ENCODE data around the gene ZNF488. TPM values are rescaled to one million over a fixed set of nuclear protein-coding genes. Genes with fewer than 3 reads are reported as not detected.
A peak's percentile ranks its signal among the peaks of the same experiment; 100 is the strongest.

The ZNF488 gene
- total RNA-seq, 2 experiments from 2014 or later: 0.70 to 0.75 TPM

DNA sequence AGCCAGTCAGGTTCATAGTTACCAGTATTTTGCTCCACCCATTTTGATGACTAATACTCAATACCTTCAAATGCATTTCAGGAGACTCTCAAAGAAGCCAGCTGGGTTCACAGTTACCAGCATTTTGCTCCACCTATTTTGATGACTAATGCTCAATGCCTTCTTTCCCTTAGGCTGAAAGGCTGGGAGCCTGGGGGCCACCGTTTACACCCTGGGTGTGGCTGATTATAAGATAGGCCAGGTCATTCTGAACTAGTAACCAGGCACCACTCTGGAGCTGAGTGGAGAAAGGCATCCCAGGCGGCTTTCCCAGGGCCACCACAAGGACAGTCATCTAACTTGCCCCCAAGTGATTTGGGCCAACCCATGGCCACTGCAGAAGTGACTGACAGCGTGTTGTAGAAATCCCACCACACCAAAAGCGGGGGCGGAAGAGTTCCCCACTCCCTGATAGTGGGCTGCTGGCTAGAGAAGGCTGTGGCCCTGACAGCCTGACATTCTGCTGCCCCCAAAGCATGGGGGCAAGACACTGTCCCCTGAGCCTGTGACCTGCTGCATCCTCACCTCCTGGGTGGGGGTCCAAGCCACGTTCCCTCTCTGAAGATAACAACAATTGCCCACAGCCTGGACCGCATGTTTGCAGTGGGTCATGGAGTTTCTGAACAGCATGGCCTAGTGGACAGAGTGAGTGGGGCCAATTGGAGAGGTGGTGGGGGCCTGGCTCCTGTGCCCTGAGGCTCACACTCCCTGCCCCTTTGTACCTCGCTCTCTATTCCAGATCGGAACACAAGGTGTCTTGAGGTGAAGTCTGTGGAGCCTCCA, 23.0 kb upstream of the ZNF488 start:
- no peak overlapping the region for H3K27ac Mint-ChIP-seq
- POLR2A ChIA-PET: no interaction called here
- no peaks in the 10 kb centered on the region for H3K9me3 Mint-ChIP-seq (ENCODE audit: low read depth)
- CTCF ChIA-PET: no interaction called here
- intact Hi-C loops (cut with DNase I, micrococcal nuclease): no loop called here
- ATAC-seq (peak; percentile 49), DNase-seq (no peak)
- no peak overlapping the region for H3K4me3 Mint-ChIP-seq
- no peaks in the 10 kb centered on the region for H3K36me3 Mint-ChIP-seq (ENCODE audit: low read depth)
- no peaks in the 10 kb centered on the region for H3K27me3 Mint-ChIP-seq
- no peaks in the 10 kb centered on the region for H3K4me1 Mint-ChIP-seq

DNA sequence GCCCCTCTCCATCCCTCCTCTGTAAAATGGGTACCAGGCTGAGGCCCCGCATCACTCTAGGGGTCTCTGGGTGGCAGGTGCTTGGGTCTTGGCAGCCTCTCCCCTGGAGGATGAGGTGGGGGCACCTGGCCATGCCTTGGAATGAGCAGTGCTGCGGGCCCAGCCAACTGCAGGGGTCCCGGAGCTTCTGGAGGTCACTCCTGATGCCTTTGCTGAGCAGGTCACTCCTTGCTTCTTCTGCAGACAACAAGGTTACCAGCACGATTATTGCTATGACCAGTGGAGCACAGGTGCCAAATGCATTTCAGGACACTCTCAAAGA, 22.4 kb upstream of the ZNF488 start:
- ChIA-PET CTCF (no interaction called here), POLR2A (no interaction called here)
- Mint-ChIP-seq H3K36me3 (ENCODE audit: low read depth) (no peaks in the 10 kb centered on the region), H3K9me3 (ENCODE audit: low read depth) (no peaks in the 10 kb centered on the region), H3K4me3 (no peak overlapping the region), H3K27me3 (no peaks in the 10 kb centered on the region), H3K27ac (no peak overlapping the region), H3K4me1 (no peaks in the 10 kb centered on the region)
- intact Hi-C loops (cut with DNase I, micrococcal nuclease): no loop called here
- no peak for ATAC-seq
- DNase-seq: no peak

DNA sequence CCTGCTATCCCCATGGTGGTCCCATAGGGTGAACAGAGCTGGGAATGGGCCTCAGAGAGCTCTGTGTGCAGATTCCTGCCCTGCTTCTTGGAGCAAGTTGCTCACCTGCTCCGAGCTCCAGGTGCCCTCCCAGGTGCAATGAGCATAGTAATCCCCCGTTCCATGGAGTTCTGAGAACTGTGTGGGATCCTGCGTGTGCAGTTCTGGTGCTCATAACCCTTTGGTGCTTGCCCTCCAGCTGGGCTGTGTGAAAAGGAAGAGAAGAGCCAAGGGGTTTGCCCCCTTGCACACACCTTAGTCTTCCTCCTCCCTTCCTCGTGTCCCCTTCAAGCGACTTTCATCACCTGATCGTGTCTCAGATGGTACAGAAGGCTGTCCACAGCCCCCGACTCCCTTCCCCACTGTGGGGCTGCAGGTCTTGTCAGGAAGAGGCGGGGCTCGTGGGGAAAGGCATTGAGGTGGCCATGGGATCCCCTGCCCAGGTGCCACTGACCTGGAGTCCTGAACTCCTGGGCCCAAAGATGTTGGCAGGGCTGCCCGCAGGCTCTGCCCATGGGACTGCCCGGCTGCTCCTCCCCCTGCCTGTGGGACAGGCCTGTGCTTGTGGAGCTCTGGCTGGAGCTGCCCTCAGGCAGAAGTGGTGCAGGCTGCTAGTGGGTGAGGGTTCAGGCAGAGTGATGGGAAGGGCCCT, 21.9 kb upstream of the ZNF488 start:
- intact Hi-C loops (cut with DNase I, micrococcal nuclease): no loop called here
- CTCF ChIA-PET: interaction anchor here (0.6 kb wide), 1 partner anchor 10 kb away, joined by 3 read pairs; no protein-coding TSS in a partner anchor
- POLR2A ChIA-PET: no interaction called here
- H3K9me3 Mint-ChIP-seq (ENCODE audit: low read depth): no peaks in the 10 kb centered on the region
- no peaks in the 10 kb centered on the region for H3K4me1 Mint-ChIP-seq
- H3K4me3 Mint-ChIP-seq: no peak overlapping the region
- DNase-seq (no peak), ATAC-seq (no peak)
- H3K27ac Mint-ChIP-seq: no peak overlapping the region
- H3K27me3 Mint-ChIP-seq: no peaks in the 10 kb centered on the region
- H3K36me3 Mint-ChIP-seq (ENCODE audit: low read depth): no peaks in the 10 kb centered on the region

DNA sequence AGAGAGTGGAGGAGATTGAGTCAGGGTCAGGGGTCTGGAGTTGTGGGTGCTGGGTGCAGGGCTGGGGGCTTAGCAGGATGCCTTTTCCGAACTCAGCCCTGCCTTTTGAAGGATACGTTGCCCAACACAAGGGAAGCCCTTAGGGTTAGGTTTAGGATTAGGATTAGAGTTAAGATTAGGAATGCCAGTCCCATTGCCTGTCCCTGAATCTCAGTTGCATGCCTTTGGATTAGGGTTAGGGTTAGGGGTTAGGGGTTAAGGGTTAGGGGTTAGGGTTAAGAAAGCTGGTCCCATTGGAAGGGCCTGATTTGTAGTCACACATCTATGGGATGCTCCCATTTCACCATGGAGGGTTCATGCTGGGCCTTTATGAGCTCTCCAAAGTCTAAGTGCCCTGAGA, 20.8 kb upstream of the ZNF488 start:
- intact Hi-C loops (cut with DNase I, micrococcal nuclease): no loop called here
- Mint-ChIP-seq H3K4me1 (no peaks in the 10 kb centered on the region), H3K36me3 (ENCODE audit: low read depth) (no peaks in the 10 kb centered on the region), H3K9me3 (ENCODE audit: low read depth) (no peaks in the 10 kb centered on the region), H3K4me3 (no peak overlapping the region), H3K27me3 (no peaks in the 10 kb centered on the region), H3K27ac (no peak overlapping the region)
- ATAC-seq (no peak), DNase-seq (no peak)
- ChIA-PET CTCF (no interaction called here), POLR2A (no interaction called here)

DNA sequence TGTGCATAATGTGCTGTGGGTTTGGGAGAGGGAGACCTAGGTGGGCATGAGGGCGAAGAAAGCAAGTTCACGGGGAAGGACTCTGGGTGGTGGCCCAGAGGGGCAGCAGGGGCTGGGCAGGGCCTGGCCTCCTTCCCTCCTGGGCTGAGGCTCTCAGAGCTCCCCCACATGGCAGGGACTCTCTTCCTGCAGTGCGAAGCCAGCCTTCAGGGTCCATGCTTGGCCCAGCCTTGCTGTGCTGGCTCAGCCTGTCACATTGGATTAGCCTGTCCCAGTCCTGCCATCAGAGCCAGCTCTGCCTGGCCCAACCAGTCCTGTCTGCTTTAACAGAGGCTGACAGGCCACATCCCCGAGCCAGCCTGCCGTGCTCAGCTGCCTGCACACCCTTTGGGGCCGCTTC, 20.4 kb upstream of the ZNF488 start:
- ChIA-PET POLR2A (no interaction called here), CTCF (no interaction called here)
- no peak for ATAC-seq
- no peak for DNase-seq
- no peak overlapping the region for H3K4me3 Mint-ChIP-seq
- no peak overlapping the region for H3K27ac Mint-ChIP-seq
- no peaks in the 10 kb centered on the region for H3K27me3 Mint-ChIP-seq
- intact Hi-C loops (cut with DNase I, micrococcal nuclease): no loop called here
- H3K4me1 Mint-ChIP-seq: no peaks in the 10 kb centered on the region
- no peaks in the 10 kb centered on the region for H3K9me3 Mint-ChIP-seq (ENCODE audit: low read depth)
- no peaks in the 10 kb centered on the region for H3K36me3 Mint-ChIP-seq (ENCODE audit: low read depth)

DNA sequence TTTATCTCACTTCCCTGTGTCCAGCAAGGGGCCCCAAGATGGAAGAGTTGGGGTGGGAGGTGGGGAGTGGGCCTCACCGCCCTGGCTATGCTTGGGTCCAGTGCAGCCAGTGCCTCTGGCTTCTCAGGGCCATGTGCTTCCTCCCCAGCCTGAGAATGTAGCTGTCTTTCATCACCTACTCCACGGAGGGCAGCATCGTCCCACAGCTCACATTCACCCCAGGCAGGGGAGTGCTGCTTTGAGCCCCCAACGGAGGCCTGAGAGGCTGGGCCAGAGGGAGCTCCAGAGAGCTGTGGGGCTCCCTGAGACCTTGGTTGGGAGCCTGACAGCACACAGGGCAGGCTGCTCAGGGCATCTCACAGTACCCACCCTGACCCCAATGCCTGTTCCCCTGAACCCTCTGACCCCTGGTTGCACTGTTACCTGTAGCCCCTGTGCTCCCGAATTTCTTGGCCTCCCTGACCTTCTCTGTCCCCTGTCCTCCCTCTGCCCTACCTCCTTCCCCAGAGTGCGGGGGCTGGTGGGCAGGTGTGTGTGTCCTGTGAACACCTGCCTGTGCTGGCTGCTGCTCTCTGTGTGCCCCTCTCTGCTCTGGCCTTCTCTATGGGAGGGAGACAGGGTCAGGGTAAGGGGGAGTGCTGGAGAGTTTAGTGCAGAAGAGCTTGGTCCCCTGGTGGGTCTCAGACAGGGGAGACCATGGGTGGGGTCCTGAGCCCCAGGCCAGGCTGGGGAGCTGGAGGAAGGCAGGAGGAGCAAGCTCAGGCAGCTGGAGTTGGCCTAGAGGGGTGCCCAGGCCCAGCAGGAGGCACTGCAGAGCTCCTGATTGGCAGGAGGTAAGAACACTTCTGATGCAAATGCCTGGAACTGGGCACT, 19.6 kb upstream of the ZNF488 start:
- Mint-ChIP-seq H3K9me3 (ENCODE audit: low read depth) (no peaks in the 10 kb centered on the region), H3K36me3 (ENCODE audit: low read depth) (no peaks in the 10 kb centered on the region), H3K27ac (no peak overlapping the region), H3K4me3 (no peak overlapping the region), H3K4me1 (no peaks in the 10 kb centered on the region), H3K27me3 (no peaks in the 10 kb centered on the region)
- intact Hi-C loops (cut with DNase I, micrococcal nuclease): no loop called here
- ChIA-PET POLR2A (no interaction called here), CTCF (no interaction called here)
- DNase-seq (peak; percentile 35), ATAC-seq (no peak)

DNA sequence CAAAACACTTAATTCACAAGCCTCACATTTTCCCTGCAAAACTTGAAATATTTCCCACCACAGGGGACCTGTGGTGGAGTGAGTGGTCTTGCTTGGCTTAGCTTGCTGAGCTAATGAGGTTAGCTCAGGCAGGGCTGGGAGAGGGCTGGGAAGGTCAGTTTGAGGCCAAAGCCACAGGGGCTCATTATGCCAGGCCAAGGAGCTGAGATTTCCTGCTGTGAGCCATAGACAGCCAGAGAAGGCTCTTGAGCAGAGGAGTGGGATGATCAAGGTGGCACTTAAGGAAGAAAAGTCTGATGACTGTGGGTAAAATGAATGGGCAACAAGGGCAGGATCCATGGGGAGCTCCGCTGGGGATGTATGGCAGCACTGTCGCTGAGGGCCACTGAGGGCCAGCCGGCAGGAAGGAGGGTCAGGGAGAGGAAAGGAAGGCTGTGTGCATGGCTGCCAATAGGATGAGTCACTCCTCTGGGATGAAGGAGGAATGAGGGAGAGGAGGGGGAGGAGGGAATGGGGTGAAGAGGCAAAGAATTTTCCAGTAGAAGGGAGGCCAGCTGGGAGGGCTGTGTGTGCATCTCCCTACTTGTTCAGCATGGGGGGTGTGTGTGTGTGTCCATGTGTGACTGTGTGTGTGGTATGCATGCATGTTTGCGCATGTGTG, 18.7 kb upstream of the ZNF488 start:
- no peak for ATAC-seq
- no peaks in the 10 kb centered on the region for H3K36me3 Mint-ChIP-seq (ENCODE audit: low read depth)
- H3K27me3 Mint-ChIP-seq: no peaks in the 10 kb centered on the region
- H3K4me1 Mint-ChIP-seq: no peaks in the 10 kb centered on the region
- intact Hi-C loops (cut with DNase I, micrococcal nuclease): no loop called here
- no peak overlapping the region for H3K4me3 Mint-ChIP-seq
- ChIA-PET POLR2A (no interaction called here), CTCF (no interaction called here)
- DNase-seq: no peak
- no peak overlapping the region for H3K27ac Mint-ChIP-seq
- H3K9me3 Mint-ChIP-seq (ENCODE audit: low read depth): no peaks in the 10 kb centered on the region

DNA sequence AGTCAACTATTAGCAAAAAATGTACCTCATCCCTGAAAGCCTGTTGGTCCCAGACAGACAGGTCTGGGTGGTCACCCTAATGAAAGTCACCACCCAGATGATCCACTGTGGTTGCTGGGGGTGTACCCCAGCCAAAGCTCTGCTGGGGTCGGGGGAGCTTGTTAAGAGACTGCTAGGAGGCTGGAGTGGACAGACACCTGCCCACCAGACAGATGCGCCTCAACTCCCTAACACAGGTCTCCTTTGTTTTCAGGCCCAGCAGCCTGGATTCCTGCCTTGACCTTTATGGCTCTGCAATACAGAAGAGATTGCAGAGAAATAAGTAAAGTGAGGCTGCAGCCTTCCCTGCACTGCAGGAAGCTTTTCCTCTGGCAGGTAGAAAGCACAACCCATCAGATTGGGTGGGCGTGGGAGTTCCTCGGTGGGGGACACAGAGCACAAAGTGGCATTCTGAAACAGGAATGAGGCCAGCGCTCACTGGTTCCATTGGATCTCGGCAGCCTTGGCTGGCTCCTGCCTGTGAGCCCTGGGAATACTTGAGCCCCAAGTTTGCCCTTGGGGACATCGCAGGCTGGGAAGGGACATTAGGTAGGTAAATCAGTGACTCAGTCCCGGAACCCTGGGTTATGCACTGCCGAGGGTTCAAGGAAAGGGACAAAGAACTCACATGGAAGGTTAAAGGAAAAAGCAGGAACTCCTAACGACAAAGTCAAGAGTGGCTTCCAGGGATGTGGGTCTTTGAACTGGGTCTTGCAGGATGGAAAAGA, 18.0 kb upstream of the ZNF488 start:
- ATAC-seq (no peak), DNase-seq (no peak)
- POLR2A ChIA-PET: no interaction called here
- Mint-ChIP-seq H3K36me3 (ENCODE audit: low read depth) (no peaks in the 10 kb centered on the region), H3K4me3 (no peak overlapping the region), H3K27me3 (no peaks in the 10 kb centered on the region), H3K9me3 (ENCODE audit: low read depth) (no peaks in the 10 kb centered on the region), H3K27ac (no peak overlapping the region), H3K4me1 (no peaks in the 10 kb centered on the region)
- intact Hi-C loops (cut with DNase I, micrococcal nuclease): no loop called here
- CTCF ChIA-PET: no interaction called here

DNA sequence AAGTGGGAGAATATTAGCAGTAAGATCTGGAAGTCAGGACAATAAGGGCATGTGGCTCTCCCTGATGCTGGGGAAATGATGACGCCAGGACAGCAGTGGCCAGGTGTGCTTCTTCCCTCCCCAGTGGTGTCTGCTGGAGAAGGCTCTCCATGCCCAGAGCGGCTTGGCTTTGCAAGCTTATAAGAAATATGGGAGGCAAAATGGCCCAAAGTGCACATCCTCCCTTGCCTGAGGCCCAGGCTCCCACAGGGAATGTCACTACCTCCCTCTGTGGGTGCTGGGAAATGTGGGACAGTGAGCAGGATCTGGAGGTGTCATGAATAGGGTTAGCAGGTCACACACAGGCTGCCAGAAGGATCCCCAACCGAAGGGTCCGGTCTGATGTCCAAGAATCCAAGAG, 17.1 kb upstream of the ZNF488 start:
- Mint-ChIP-seq H3K4me3 (no peak overlapping the region), H3K4me1 (no peaks in the 10 kb centered on the region), H3K27me3 (peaks cover 8% of the 10 kb centered on the region), H3K27ac (no peak overlapping the region), H3K36me3 (ENCODE audit: low read depth) (no peaks in the 10 kb centered on the region), H3K9me3 (ENCODE audit: low read depth) (no peaks in the 10 kb centered on the region)
- DNase-seq: no peak
- ChIA-PET POLR2A (no interaction called here), CTCF (no interaction called here)
- ATAC-seq: no peak
- intact Hi-C loops (cut with DNase I, micrococcal nuclease): no loop called here

DNA sequence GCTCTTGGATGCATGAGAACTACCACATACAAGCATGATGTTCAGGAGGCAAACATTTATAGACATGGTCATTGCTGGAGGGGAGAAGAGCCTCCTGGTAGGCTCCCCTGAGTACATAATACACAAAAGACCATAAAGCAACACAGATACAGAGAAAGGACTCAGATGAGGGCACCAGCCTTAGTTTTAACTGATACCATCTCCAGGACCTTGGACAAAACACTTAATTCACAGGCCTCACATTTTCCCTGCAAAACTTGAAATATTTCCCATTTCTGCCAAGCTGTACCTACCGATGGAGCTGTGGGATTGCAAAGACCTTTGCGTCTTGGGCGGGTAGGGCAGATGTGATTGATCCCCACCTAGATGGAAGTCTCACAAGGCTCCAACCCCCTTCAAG, 16.7 kb upstream of the ZNF488 start:
- ATAC-seq (no peak), DNase-seq (no peak)
- no peak overlapping the region for H3K4me3 Mint-ChIP-seq
- POLR2A ChIA-PET: no interaction called here
- H3K4me1 Mint-ChIP-seq: no peaks in the 10 kb centered on the region
- intact Hi-C loops (cut with DNase I, micrococcal nuclease): no loop called here
- H3K36me3 Mint-ChIP-seq (ENCODE audit: low read depth): no peaks in the 10 kb centered on the region
- H3K9me3 Mint-ChIP-seq (ENCODE audit: low read depth): no peaks in the 10 kb centered on the region
- H3K27me3 Mint-ChIP-seq: peaks cover 8% of the 10 kb centered on the region
- CTCF ChIA-PET: no interaction called here
- no peak overlapping the region for H3K27ac Mint-ChIP-seq

DNA sequence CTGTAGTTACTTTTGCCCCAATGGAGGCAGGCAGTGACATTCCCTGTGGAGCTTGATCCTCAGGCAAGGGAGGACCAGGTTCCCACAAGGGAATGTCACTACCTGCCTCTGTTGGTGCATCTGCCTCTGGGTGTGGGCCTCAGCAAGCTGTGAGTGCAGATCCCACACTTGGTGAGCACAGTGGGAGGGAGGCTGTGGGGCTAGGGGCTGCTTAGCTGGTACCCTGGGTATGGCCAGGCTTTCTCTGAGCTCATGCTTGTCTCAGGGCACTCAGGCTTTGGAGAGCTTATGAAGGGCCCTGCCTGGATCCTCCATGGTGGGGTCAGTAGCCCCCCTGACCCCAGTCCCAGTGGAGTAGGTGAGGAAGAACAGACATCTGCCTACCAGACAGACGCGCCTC, 16.2 kb upstream of the ZNF488 start:
- no peaks in the 10 kb centered on the region for H3K9me3 Mint-ChIP-seq (ENCODE audit: low read depth)
- no peak overlapping the region for H3K4me3 Mint-ChIP-seq
- no peaks in the 10 kb centered on the region for H3K36me3 Mint-ChIP-seq (ENCODE audit: low read depth)
- H3K4me1 Mint-ChIP-seq: no peaks in the 10 kb centered on the region
- ATAC-seq: no peak
- intact Hi-C loops (cut with DNase I, micrococcal nuclease): no loop called here
- H3K27ac Mint-ChIP-seq: no peak overlapping the region
- ChIA-PET CTCF (no interaction called here), POLR2A (no interaction called here)
- peaks cover 10% of the 10 kb centered on the region for H3K27me3 Mint-ChIP-seq
- DNase-seq: no peak
